HG03457 (cell line): ENCODE results near the gene CERS4.
"Not testable (repeated sequence)": the region's sequence is repeated elsewhere in the genome, so short reads cannot be mapped to it uniquely, and the experiment has no call there.

Source experiments
- ATAC-seq: cut with Tn5 transposase; IDR thresholded peaks from one replicate; pipeline ENCODE4 v1.9.1; 2021; ENCODE audit warnings: moderate number of reproducible peaks; ENCODE audit not compliant: unreplicated experiment

The CERS4 gene

GRCh38 chr19:8208922-8209461 is at the start of gene CERS4:
Gene CERS4, plus strand, starts transcription at chr19:8209370. Its CDS starts 41,707 bp downstream, at chr19:8251077.
- ATAC-seq: no peak

- no peak for ATAC-seq
Measured at GRCh38 chr19:8161135-8161646, 48.0 kb upstream of the CERS4 start.

- ATAC-seq: no peak
Measured at GRCh38 chr19:8163759-8164158, 45.4 kb upstream of the CERS4 start.

GRCh38 chr19:8167985-8168384 is 41.2 kb upstream of the CERS4 start:
- no peak for ATAC-seq

GRCh38 chr19:8168537-8168936 is 40.6 kb upstream of the CERS4 start:
- no peak for ATAC-seq

- ATAC-seq: no peak
Measured at GRCh38 chr19:8174706-8175105, 34.5 kb upstream of the CERS4 start.

GRCh38 chr19:8180018-8180417 is 29.2 kb upstream of the CERS4 start:
- ATAC-seq: no peak

GRCh38 chr19:8184274-8184673 is 24.9 kb upstream of the CERS4 start:
- ATAC-seq: no peak

GRCh38 chr19:8185343-8186068 is 23.7 kb upstream of the CERS4 start:
- ATAC-seq: no peak

GRCh38 chr19:8192221-8192820 is 16.8 kb upstream of the CERS4 start:
- ATAC-seq: no peak

GRCh38 chr19:8194528-8195267 is 14.5 kb upstream of the CERS4 start:
- ATAC-seq: no peak

GRCh38 chr19:8196271-8196927 is 12.8 kb upstream of the CERS4 start:
- ATAC-seq: no peak

GRCh38 chr19:8203288-8204120 is 5.7 kb upstream of the CERS4 start:
- not testable (repeated sequence) for ATAC-seq

GRCh38 chr19:8204961-8205360 is 4.2 kb upstream of the CERS4 start:
- ATAC-seq: no peak

- ATAC-seq: no peak
Measured at GRCh38 chr19:8206147-8207087, 2.8 kb upstream of the CERS4 start.

- not testable (repeated sequence) for ATAC-seq
Measured at GRCh38 chr19:8207326-8207725, 1.8 kb upstream of the CERS4 start.

GRCh38 chr19:8208119-8208921 is 850 bp upstream of the CERS4 start:
- ATAC-seq: no peak
